Loucy (cell line): ENCODE measurements around the gene UTP3.
A peak's percentile ranks its signal among the peaks of the same experiment; 100 is the strongest.
"Not testable (repeated sequence)": the region's sequence is repeated elsewhere in the genome, so short reads cannot be mapped to it uniquely, and the experiment has no call there.

Experiments used
- H2AFZ ChIP-seq: fragments of 200-600 bp; sonication (generic); 2 replicates; pipeline ENCODE4 v1.6.0; 2016; ENCODE audit warnings: antibody characterized with exemption, mild to moderate bottlenecking, low read length, moderate library complexity
- H3F3A ChIP-seq: fragments of 200-600 bp; 2 replicates; pipeline ENCODE4 v1.6.0; 2016; ENCODE audit warnings: antibody characterized with exemption, low read depth, mild to moderate bottlenecking
- H3K27me3 ChIP-seq: fragments of 200-600 bp; sonication (generic); 2 replicates; pipeline ENCODE4 v1.6.1; 2014; ENCODE audit warnings: low read length, mild to moderate bottlenecking; ENCODE audit not compliant: insufficient read depth, poor library complexity, severe bottlenecking
- H3K36me3 ChIP-seq: fragments of 200-600 bp; sonication (generic); 2 replicates; pipeline ENCODE4 v1.6.1; 2016; ENCODE audit warnings: low read length; ENCODE audit not compliant: insufficient read depth
- H3K4me1 ChIP-seq: fragments of 200-600 bp; sonication (generic); 2 replicates; pipeline ENCODE4 v1.5.1; 2014; ENCODE audit warnings: low read length, mild to moderate bottlenecking; ENCODE audit not compliant: insufficient read depth, poor library complexity, severe bottlenecking
- H3K4me2 ChIP-seq: fragments of 200-600 bp; sonication (generic); 2 replicates; pipeline ENCODE4 v1.6.0; 2014; ENCODE audit warnings: antibody characterized with exemption, low read length, low read depth, mild to moderate bottlenecking; ENCODE audit not compliant: poor library complexity, severe bottlenecking
- H3K4me3 ChIP-seq: fragments of 200-600 bp; sonication (generic); 2 replicates; pipeline ENCODE4 v1.5.1; 2014; ENCODE audit warnings: low read length, mild to moderate bottlenecking, mixed read lengths; ENCODE audit not compliant: poor library complexity, severe bottlenecking
- H3K79me2 ChIP-seq: fragments of 200-600 bp; sonication (generic); 2 replicates; pipeline ENCODE4 v1.6.1; 2014; ENCODE audit warnings: low read length; ENCODE audit not compliant: insufficient read depth
- H3K9ac ChIP-seq: fragments of 200-600 bp; sonication (generic); 2 replicates; pipeline ENCODE4 v1.6.0; 2014; ENCODE audit warnings: mild to moderate bottlenecking, low read depth, low read length, moderate library complexity; ENCODE audit not compliant: poor library complexity, severe bottlenecking
- H3K9me2 ChIP-seq: fragments of 200-600 bp; sonication (generic); replicated peaks from 2 replicates; pipeline ENCODE4 v1.6.1; 2016; ENCODE audit warnings: low read depth, low read length, mixed read lengths
- H3K9me3 ChIP-seq: fragments of 200-600 bp; sonication (generic); 2 replicates; pipeline ENCODE4 v1.6.1; 2014; ENCODE audit warnings: mild to moderate bottlenecking, antibody characterized with exemption, low read length, low read depth; ENCODE audit not compliant: insufficient read depth
- H4K20me1 ChIP-seq: fragments of 200-600 bp; sonication (generic); 2 replicates; pipeline ENCODE4 v1.6.0; 2014; ENCODE audit warnings: antibody characterized with exemption, low read length, mild to moderate bottlenecking; ENCODE audit not compliant: insufficient read depth, poor library complexity, severe bottlenecking
- CTCF ChIP-seq: fragments of 200-600 bp; sonication (generic); conservative IDR thresholded peaks from 2 replicates; pipeline ENCODE4 v1.5.1; 2014; ENCODE audit warnings: mild to moderate bottlenecking, antibody characterized with exemption, low read length
- EZH2phosphoT487 ChIP-seq: fragments of 200-600 bp; IDR thresholded peaks from 2 replicates; pipeline ENCODE4 v1.6.1; 2018; ENCODE audit warnings: antibody characterized with exemption, mild to moderate bottlenecking, moderate library complexity, borderline replicate concordance

The UTP3 gene

GRCh38 chr4:70687821-70688794 is at the start of gene UTP3:
Gene UTP3, plus strand, starts transcription at chr4:70688532. Its CDS starts 146 bp downstream, at chr4:70688678.
- TF ChIP-seq EZH2phosphoT487 (no peak), CTCF (peak; percentile 96)
- Histone ChIP-seq H2AFZ (peak within 1 kb of the TSS; percentile 97), H3K4me2 (peak within 1 kb of the TSS; percentile 87), H3K9me3 (no peaks in the 10 kb centered on the region), H3K4me3 (peak within 1 kb of the TSS; percentile 90), H3K36me3 (no peaks in the 10 kb centered on the region), H3K4me1 (peaks cover 29% of the 10 kb centered on the region), H3K27me3 (no peaks in the 10 kb centered on the region), H4K20me1 (peaks cover 23% of the 10 kb centered on the region), H3K9ac (peak within 1 kb of the TSS; percentile 90), H3K79me2 (peaks cover 45% of the 10 kb centered on the region), H3K9me2 (no peaks in the 10 kb centered on the region), H3F3A (no peaks in the 10 kb centered on the region)

- Histone ChIP-seq H2AFZ (no peak overlapping the region), H3K4me3 (no peak overlapping the region), H3K27me3 (no peaks in the 10 kb centered on the region), H3K79me2 (no peaks in the 10 kb centered on the region), H4K20me1 (no peaks in the 10 kb centered on the region), H3K9me3 (no peaks in the 10 kb centered on the region), H3K9me2 (no peaks in the 10 kb centered on the region), H3K4me2 (no peak overlapping the region), H3F3A (no peaks in the 10 kb centered on the region), H3K36me3 (no peaks in the 10 kb centered on the region), H3K4me1 (no peaks in the 10 kb centered on the region), H3K9ac (no peak overlapping the region)
- TF ChIP-seq EZH2phosphoT487 (no peak), CTCF (no peak)
Measured at GRCh38 chr4:70640192-70640591, 48.1 kb upstream of the UTP3 start.

- H3K27me3 ChIP-seq, H3K4me2 ChIP-seq, H3K9me2 ChIP-seq, H3F3A ChIP-seq, H3K9ac ChIP-seq, H3K4me1 ChIP-seq, H3K36me3 ChIP-seq, H3K9me3 ChIP-seq, H2AFZ ChIP-seq, H4K20me1 ChIP-seq, H3K79me2 ChIP-seq, H3K4me3 ChIP-seq: not testable (repeated sequence)
Measured at GRCh38 chr4:70650741-70651140, 37.6 kb upstream of the UTP3 start.
